ENCODE results near the gene RMI1. TPM values are rescaled to one million over a fixed set of nuclear protein-coding genes. Genes with fewer than 3 reads are reported as not detected.
"Not testable (repeated sequence)": the region's sequence is repeated elsewhere in the genome, so short reads cannot be mapped to it uniquely, and the experiment has no call there.

Gene RMI1
- total RNA-seq, 2 donors from 2014 or later: 8.7 to 18.1 TPM

GRCh38 chr9:83934569-83935275 lies 45.9 kb upstream of the RMI1 start:
- peak; percentile 62 for DNase-seq (ENCODE audit: low spot score)
- Histone ChIP-seq H3K4me1 (replicated peaks) (peaks cover 4% of the 10 kb centered on the region), H3K4me3 (no peak overlapping the region), H3K36me3 (no peaks in the 10 kb centered on the region), H3K27me3 (replicated peaks; ENCODE audit: insufficient read depth) (no peaks in the 10 kb centered on the region), H3K27ac (peak overlapping the region; percentile 67), H3K9me3 (no peaks in the 10 kb centered on the region)
- 38% methylated on average over 5 of the region's 5 CpGs for WGBS
- TF ChIP-seq POLR2A (IDR thresholded peaks at IDR 0.05) (no peak), POLR2AphosphoS5 (IDR thresholded peaks at IDR 0.05) (peak; percentile 86)
- intact Hi-C loops (cut with DNase I): loop anchor here (5.0 kb wide), 1 partner anchor 378 kb away; no protein-coding TSS in a partner anchor

- Histone ChIP-seq H3K4me3 (no peak overlapping the region), H3K27ac (peak overlapping the region; percentile 67), H3K27me3 (replicated peaks; ENCODE audit: insufficient read depth) (no peaks in the 10 kb centered on the region), H3K36me3 (no peaks in the 10 kb centered on the region), H3K4me1 (replicated peaks) (peaks cover 4% of the 10 kb centered on the region), H3K9me3 (no peaks in the 10 kb centered on the region)
- WGBS: 56% methylated on average over 3 of the region's 3 CpGs
- TF ChIP-seq CTCF (IDR thresholded peaks at IDR 0.05) (no peak), POLR2A (IDR thresholded peaks at IDR 0.05) (no peak), POLR2AphosphoS5 (IDR thresholded peaks at IDR 0.05) (peak; percentile 47)
- peak; percentile 67 for DNase-seq (ENCODE audit: low spot score)
- intact Hi-C loops (cut with DNase I): loop anchor here (5.0 kb wide), 1 partner anchor 377 kb away; no protein-coding TSS in a partner anchor
Observed at GRCh38 chr9:83935276-83935935, 45.2 kb upstream of the RMI1 start.

- 84% methylated on average over 6 of the region's 6 CpGs for whole genome bisulfite sequencing
- Histone ChIP-seq H3K27me3 (replicated peaks; ENCODE audit: insufficient read depth) (no peaks in the 10 kb centered on the region), H3K4me1 (replicated peaks) (peaks cover 4% of the 10 kb centered on the region), H3K4me3 (no peak overlapping the region), H3K27ac (no peak overlapping the region), H3K36me3 (no peaks in the 10 kb centered on the region), H3K9me3 (no peaks in the 10 kb centered on the region)
- DNase-seq (ENCODE audit: low spot score): no peak
- TF ChIP-seq CTCF (IDR thresholded peaks at IDR 0.05) (no peak), POLR2AphosphoS5 (IDR thresholded peaks at IDR 0.05) (no peak), POLR2A (IDR thresholded peaks at IDR 0.05) (no peak)
- intact Hi-C loops (cut with DNase I): loop anchor here (5.0 kb wide), 1 partner anchor 376 kb away; no protein-coding TSS in a partner anchor
Observed at GRCh38 chr9:83936523-83936922, 44.1 kb upstream of the RMI1 start.

GRCh38 chr9:83937861-83938455 lies 42.6 kb upstream of the RMI1 start:
- peak; percentile 33 to 75 (median 66) for TF ChIP-seq CTCF (IDR thresholded peaks at IDR 0.05)
- TF ChIP-seq POLR2AphosphoS5 (IDR thresholded peaks at IDR 0.05): peak; percentile 30
- TF ChIP-seq POLR2A (IDR thresholded peaks at IDR 0.05): no peak
- peak; percentile 25 for DNase-seq (ENCODE audit: low spot score)
- no peaks in the 10 kb centered on the region for H3K27me3 ChIP-seq (replicated peaks; ENCODE audit: insufficient read depth)
- no peaks in the 10 kb centered on the region for H3K9me3 ChIP-seq
- WGBS: 29% methylated on average over 1 of the region's 1 CpG
- H3K4me1 ChIP-seq (replicated peaks): peaks cover 4% of the 10 kb centered on the region
- H3K36me3 ChIP-seq: no peaks in the 10 kb centered on the region
- H3K27ac ChIP-seq: no peak overlapping the region
- no peak overlapping the region for H3K4me3 ChIP-seq
- intact Hi-C loops (cut with DNase I): loop anchor here (1.0 to 5.0 kb wide), 2 partner anchors 323 to 374 kb away; no protein-coding TSS in a partner anchor

GRCh38 chr9:83940590-83941303 lies 39.9 kb upstream of the RMI1 start:
- Histone ChIP-seq H3K4me3 (no peak overlapping the region), H3K27ac (no peak overlapping the region), H3K9me3 (no peaks in the 10 kb centered on the region), H3K27me3 (replicated peaks; ENCODE audit: insufficient read depth) (no peaks in the 10 kb centered on the region), H3K4me1 (replicated peaks) (no peaks in the 10 kb centered on the region), H3K36me3 (no peaks in the 10 kb centered on the region)
- DNase-seq (ENCODE audit: low spot score): no peak
- TF ChIP-seq CTCF (IDR thresholded peaks at IDR 0.05): no peak
- intact Hi-C loops (cut with DNase I): no loop called here
- WGBS: 79% methylated on average over 5 of the region's 5 CpGs

GRCh38 chr9:83948096-83948495 lies 32.5 kb upstream of the RMI1 start:
- H3K4me1 ChIP-seq (replicated peaks); H3K36me3 ChIP-seq; H3K4me3 ChIP-seq; H3K27me3 ChIP-seq (replicated peaks; ENCODE audit: insufficient read depth); DNase-seq (ENCODE audit: low spot score); H3K9me3 ChIP-seq; H3K27ac ChIP-seq; intact Hi-C loops (cut with DNase I): not testable (repeated sequence)
- WGBS: 96% methylated on average over 24 of the region's 39 CpGs
